ENCODE measurements around the gene KCND3.

- TF ChIP-seq CTCF (conservative IDR thresholded peaks at IDR 0.05) = no peak
- TF ChIP-seq EZH2 (IDR thresholded peaks at IDR 0.05; ENCODE audit: low read depth) = no peak
Observed at GRCh38 chr1:111983500-111983899, 6.0 kb downstream of the KCND3 start.

All from PC-9 (cell line).